Suprapubic skin (tissue), 4 donors: ENCODE data around the gene SLC17A5.

Source experiments
- CTCF ChIP-seq, 2 donors: fragments of 200-600 bp in 1 of 2; fragments of 450-650 bp in 1 of 2; sonication (generic) in 1 of 2; IDR thresholded peaks; one replicate each; pipeline ENCODE4 v1.5.1; 2016 to 2019; ENCODE audit warnings: antibody characterized with exemption in 2 of 2, mild to moderate bottlenecking in 1 of 2, moderate library complexity in 1 of 2
- EP300 ChIP-seq: sonication (generic); formaldehyde crosslinking; IDR thresholded peaks from one replicate; pipeline ENCODE4 v1.6.1; 2017; ENCODE audit warnings: antibody characterized with exemption
- POLR2A ChIP-seq, 2 donors: fragments of 450-650 bp; IDR thresholded peaks; one replicate each; pipeline ENCODE4 v1.6.1; 2017; ENCODE audit warnings: antibody characterized with exemption in 2 of 2, mild to moderate bottlenecking in 2 of 2, moderate library complexity in 2 of 2
- POLR2AphosphoS5 ChIP-seq, 3 donors: sonication (generic); formaldehyde crosslinking; IDR thresholded peaks; one replicate each; pipeline ENCODE4 v1.6.1; 2017; ENCODE audit warnings: antibody characterized with exemption in 3 of 3

- TF ChIP-seq POLR2AphosphoS5 (IDR thresholded peaks at IDR 0.05), result no peak
- TF ChIP-seq POLR2A (IDR thresholded peaks at IDR 0.05), result no peak
- TF ChIP-seq CTCF (IDR thresholded peaks at IDR 0.05), result no peak
- TF ChIP-seq EP300, result no peak
Observed at GRCh38 chr6:73644941-73645591, 8.7 kb downstream of the SLC17A5 start.
